ENCODE measurements around the gene FOXL1.

Gene FOXL1

GRCh38 chr16:86555704-86556075 is 22.7 kb upstream of the FOXL1 start:
- Histone ChIP-seq H3K9me2 (replicated peaks; ENCODE audit: control insufficient read depth, low read length) (no peaks in the 10 kb centered on the region), H3K4me1 (ENCODE audit: control insufficient read depth, low read length) (peaks cover 12% of the 10 kb centered on the region), H3K27me3 (ENCODE audit: control insufficient read depth, low read length) (no peaks in the 10 kb centered on the region), H3F3A (ENCODE audit: control insufficient read depth, insufficient read depth) (peaks cover 5% of the 10 kb centered on the region; the same call in 1 of the 2 replicates), H3K27ac (ENCODE audit: low read depth, low read length) (no peak overlapping the region), H4K20me1 (ENCODE audit: control insufficient read depth, insufficient read depth, low read depth, low read length) (no peaks in the 10 kb centered on the region), H3K4me2 (ENCODE audit: low read length) (peak overlapping the region; percentile 87), H3K9me3 (ENCODE audit: control insufficient read depth, insufficient read depth, low read length) (0 out of 2 replicates have a peak, but pooled peaks cover 3% of the 10 kb centered on the region), H3K36me3 (ENCODE audit: control insufficient read depth, low read length) (peaks cover 29% of the 10 kb centered on the region), H3K4me3 (ENCODE audit: low read length) (peak overlapping the region; percentile 92), H3K79me2 (ENCODE audit: control insufficient read depth, low read length) (peaks cover 25% of the 10 kb centered on the region)
- TF ChIP-seq CTCF (IDR thresholded peaks at IDR 0.05; ENCODE audit: low read depth, low read length, poor library complexity, severe bottlenecking) (no peak), EZH2phosphoT487 (IDR thresholded peaks at IDR 0.05; ENCODE audit: borderline replicate concordance, low read length) (no peak)

- no peaks in the 10 kb centered on the region for H3K27me3 ChIP-seq (ENCODE audit: control insufficient read depth, low read length)
- H3K4me2 ChIP-seq (ENCODE audit: low read length) = no peak overlapping the region
- 0 out of 2 replicates have a peak, but pooled peaks cover 3% of the 10 kb centered on the region for H3K9me3 ChIP-seq (ENCODE audit: control insufficient read depth, insufficient read depth, low read length)
- peaks cover 25% of the 10 kb centered on the region for H3K79me2 ChIP-seq (ENCODE audit: control insufficient read depth, low read length)
- peaks cover 5% of the 10 kb centered on the region; the same call in 1 of the 2 replicates for H3F3A ChIP-seq (ENCODE audit: control insufficient read depth, insufficient read depth)
- no peak overlapping the region for H3K4me3 ChIP-seq (ENCODE audit: low read length)
- TF ChIP-seq EZH2phosphoT487 (IDR thresholded peaks at IDR 0.05; ENCODE audit: borderline replicate concordance, low read length) (no peak), CTCF (IDR thresholded peaks at IDR 0.05; ENCODE audit: low read depth, low read length, poor library complexity, severe bottlenecking) (no peak)
- peaks cover 23% of the 10 kb centered on the region for H3K36me3 ChIP-seq (ENCODE audit: control insufficient read depth, low read length)
- no peaks in the 10 kb centered on the region for H4K20me1 ChIP-seq (ENCODE audit: control insufficient read depth, insufficient read depth, low read depth, low read length)
- no peak overlapping the region for H3K27ac ChIP-seq (ENCODE audit: low read depth, low read length)
- peaks cover 12% of the 10 kb centered on the region for H3K4me1 ChIP-seq (ENCODE audit: control insufficient read depth, low read length)
- no peaks in the 10 kb centered on the region for H3K9me2 ChIP-seq (replicated peaks; ENCODE audit: control insufficient read depth, low read length)
These were observed 21.8 kb upstream of the FOXL1 start for GRCh38 chr16:86556576-86556975.

GRCh38 chr16:86557587-86557986 is 20.8 kb upstream of the FOXL1 start:
- no peak for TF ChIP-seq CTCF (IDR thresholded peaks at IDR 0.05; ENCODE audit: low read depth, low read length, poor library complexity, severe bottlenecking)
- TF ChIP-seq EZH2phosphoT487 (IDR thresholded peaks at IDR 0.05; ENCODE audit: borderline replicate concordance, low read length) = no peak
- no peak overlapping the region for H3K27ac ChIP-seq (ENCODE audit: low read depth, low read length)
- no peaks in the 10 kb centered on the region for H3K9me2 ChIP-seq (replicated peaks; ENCODE audit: control insufficient read depth, low read length)
- no peaks in the 10 kb centered on the region for H4K20me1 ChIP-seq (ENCODE audit: control insufficient read depth, insufficient read depth, low read depth, low read length)
- H3F3A ChIP-seq (ENCODE audit: control insufficient read depth, insufficient read depth) = peaks cover 5% of the 10 kb centered on the region; the same call in 1 of the 2 replicates
- H3K27me3 ChIP-seq (ENCODE audit: control insufficient read depth, low read length) = no peaks in the 10 kb centered on the region
- H3K4me3 ChIP-seq (ENCODE audit: low read length) = no peak overlapping the region
- H3K4me2 ChIP-seq (ENCODE audit: low read length) = no peak overlapping the region
- H3K9me3 ChIP-seq (ENCODE audit: control insufficient read depth, insufficient read depth, low read length) = 0 out of 2 replicates have a peak, but pooled peaks cover 3% of the 10 kb centered on the region
- H3K36me3 ChIP-seq (ENCODE audit: control insufficient read depth, low read length) = peaks cover 15% of the 10 kb centered on the region
- H3K4me1 ChIP-seq (ENCODE audit: control insufficient read depth, low read length) = peaks cover 12% of the 10 kb centered on the region
- peaks cover 24% of the 10 kb centered on the region for H3K79me2 ChIP-seq (ENCODE audit: control insufficient read depth, low read length)
